OCI-LY7 (cell line): ENCODE data around the gene SALL4.

Experiments used
- EZH2phosphoT487 ChIP-seq: fragments of 200-600 bp; sonication (generic); IDR thresholded peaks from 2 replicates; pipeline ENCODE4 v1.6.1; 2018; ENCODE audit warnings: low read depth, borderline replicate concordance, mild to moderate bottlenecking, mixed run types, antibody characterized with exemption, low read length, moderate library complexity, mixed read lengths
- TF ChIP-seq, protein P1 (sequence below): fragments of 200-600 bp; sonication (generic); conservative IDR thresholded peaks from 2 replicates; pipeline ENCODE4 v1.5.1; 2014; ENCODE audit warnings: mild to moderate bottlenecking, antibody characterized with exemption, low read length, moderate library complexity, mixed read lengths

DNA sequence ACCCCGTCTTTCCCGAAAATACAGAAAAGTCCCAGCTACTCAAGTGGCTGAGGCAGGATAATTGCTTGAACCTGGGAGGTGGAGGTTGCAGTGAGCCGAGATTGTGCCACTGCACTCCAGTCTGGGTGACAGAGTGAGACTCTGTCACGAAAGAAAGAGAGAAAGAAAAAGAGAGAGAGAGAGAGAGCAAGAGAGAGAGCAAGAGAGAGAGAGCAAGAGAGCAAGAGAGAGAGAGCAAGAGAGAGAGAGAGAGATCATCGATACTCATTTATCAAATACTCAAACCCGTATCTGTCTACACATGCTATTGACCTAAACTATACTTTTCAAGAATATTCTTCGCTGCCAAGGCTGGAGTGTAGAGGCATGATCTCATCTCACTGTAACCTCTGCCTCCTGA, 28.2 kb upstream of the SALL4 start:
- TF ChIP-seq, protein P1, sequence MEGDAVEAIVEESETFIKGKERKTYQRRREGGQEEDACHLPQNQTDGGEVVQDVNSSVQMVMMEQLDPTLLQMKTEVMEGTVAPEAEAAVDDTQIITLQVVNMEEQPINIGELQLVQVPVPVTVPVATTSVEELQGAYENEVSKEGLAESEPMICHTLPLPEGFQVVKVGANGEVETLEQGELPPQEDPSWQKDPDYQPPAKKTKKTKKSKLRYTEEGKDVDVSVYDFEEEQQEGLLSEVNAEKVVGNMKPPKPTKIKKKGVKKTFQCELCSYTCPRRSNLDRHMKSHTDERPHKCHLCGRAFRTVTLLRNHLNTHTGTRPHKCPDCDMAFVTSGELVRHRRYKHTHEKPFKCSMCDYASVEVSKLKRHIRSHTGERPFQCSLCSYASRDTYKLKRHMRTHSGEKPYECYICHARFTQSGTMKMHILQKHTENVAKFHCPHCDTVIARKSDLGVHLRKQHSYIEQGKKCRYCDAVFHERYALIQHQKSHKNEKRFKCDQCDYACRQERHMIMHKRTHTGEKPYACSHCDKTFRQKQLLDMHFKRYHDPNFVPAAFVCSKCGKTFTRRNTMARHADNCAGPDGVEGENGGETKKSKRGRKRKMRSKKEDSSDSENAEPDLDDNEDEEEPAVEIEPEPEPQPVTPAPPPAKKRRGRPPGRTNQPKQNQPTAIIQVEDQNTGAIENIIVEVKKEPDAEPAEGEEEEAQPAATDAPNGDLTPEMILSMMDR, result no peak
- TF ChIP-seq EZH2phosphoT487, result no peak
